SIG-M5 (cell line): ENCODE data around the gene ATP1B3.
"Not testable (repeated sequence)": the region's sequence is repeated elsewhere in the genome, so short reads cannot be mapped to it uniquely, and the experiment has no call there.

Source experiments
- DNase-seq: peaks from one replicate; lab custom pipeline; 2025; lab: John Stamatoyannopoulos, UW

ATP1B3 gene

GRCh38 chr3:141945726-141946485 is 69.5 kb downstream of the ATP1B3 start:
- DNase-seq = no peak

GRCh38 chr3:141949399-141949798 is 73.0 kb downstream of the ATP1B3 start:
- DNase-seq = no peak

GRCh38 chr3:141949972-141950371 is 73.5 kb downstream of the ATP1B3 start:
- DNase-seq = no peak

- DNase-seq = no peak
Observed at GRCh38 chr3:141950572-141951493, 74.4 kb downstream of the ATP1B3 start.

GRCh38 chr3:141952611-141953010 is 76.2 kb downstream of the ATP1B3 start:
- no peak for DNase-seq

- no peak for DNase-seq
Observed at GRCh38 chr3:141955175-141955574, 78.7 kb downstream of the ATP1B3 start.

- no peak for DNase-seq
Observed at GRCh38 chr3:141959589-141960554, 83.4 kb downstream of the ATP1B3 start.

- no peak for DNase-seq
Observed at GRCh38 chr3:141960731-141961130, 84.3 kb downstream of the ATP1B3 start.

- no peak for DNase-seq
Observed at GRCh38 chr3:141963301-141963700, 86.9 kb downstream of the ATP1B3 start.

- no peak for DNase-seq
Observed at GRCh38 chr3:141965471-141965870, 89.0 kb downstream of the ATP1B3 start.

GRCh38 chr3:141969711-141970110 is 93.3 kb downstream of the ATP1B3 start:
- no peak for DNase-seq

GRCh38 chr3:141971571-141971970 is 95.1 kb downstream of the ATP1B3 start:
- DNase-seq = no peak

- DNase-seq = no peak
Observed at GRCh38 chr3:141972399-141972798, 96.0 kb downstream of the ATP1B3 start.

GRCh38 chr3:141974777-141975176 is 98.3 kb downstream of the ATP1B3 start:
- DNase-seq = not testable (repeated sequence)
